NCI-H1694 treated with DMSO at 0.1 percent for 48 hours (cell line): Measurements from ENCODE around the gene MUC6.

Experiments used
- DNase-seq: peaks from one replicate; lab custom pipeline; 2025; lab: John Stamatoyannopoulos, UW

Gene MUC6

DNA sequence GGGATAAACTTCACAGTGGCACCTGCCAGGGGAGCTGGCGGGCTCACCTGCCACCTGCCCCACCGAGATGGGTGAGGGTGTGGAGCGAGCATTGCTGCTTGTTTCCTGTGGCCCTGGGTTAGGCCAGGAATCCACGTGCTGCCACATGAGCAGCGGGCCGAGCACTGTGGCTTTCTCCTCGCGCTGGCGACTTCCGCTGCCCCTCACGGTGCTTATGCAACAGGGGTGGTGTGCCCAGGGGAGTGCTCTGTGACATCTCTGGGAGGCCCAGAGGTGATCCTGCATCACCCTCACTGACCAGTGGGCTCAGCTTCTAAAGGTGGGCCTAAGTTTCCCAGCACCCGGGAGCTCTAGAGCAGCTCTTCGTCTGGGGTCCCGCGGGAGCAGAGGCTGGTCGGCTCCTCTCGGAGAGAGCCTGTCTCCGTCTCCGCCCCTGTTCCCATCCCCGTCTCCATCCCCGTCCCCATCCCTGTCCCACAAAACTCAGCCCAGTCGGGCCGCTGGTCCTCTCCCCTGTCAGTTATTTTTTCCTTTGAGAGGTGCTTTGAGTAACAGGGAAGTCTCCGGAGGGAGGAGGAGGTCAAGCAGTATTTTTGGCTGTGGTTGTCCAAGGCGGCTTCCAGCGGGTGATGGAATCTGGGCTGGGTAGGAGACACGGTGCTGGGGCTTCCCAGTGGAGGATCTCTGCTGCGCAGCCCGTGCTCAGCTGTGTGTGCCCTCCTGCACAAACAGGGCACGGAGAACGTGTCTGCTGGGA lies 68.3 kb downstream of the MUC6 start:
- DNase-seq, result no peak

DNA sequence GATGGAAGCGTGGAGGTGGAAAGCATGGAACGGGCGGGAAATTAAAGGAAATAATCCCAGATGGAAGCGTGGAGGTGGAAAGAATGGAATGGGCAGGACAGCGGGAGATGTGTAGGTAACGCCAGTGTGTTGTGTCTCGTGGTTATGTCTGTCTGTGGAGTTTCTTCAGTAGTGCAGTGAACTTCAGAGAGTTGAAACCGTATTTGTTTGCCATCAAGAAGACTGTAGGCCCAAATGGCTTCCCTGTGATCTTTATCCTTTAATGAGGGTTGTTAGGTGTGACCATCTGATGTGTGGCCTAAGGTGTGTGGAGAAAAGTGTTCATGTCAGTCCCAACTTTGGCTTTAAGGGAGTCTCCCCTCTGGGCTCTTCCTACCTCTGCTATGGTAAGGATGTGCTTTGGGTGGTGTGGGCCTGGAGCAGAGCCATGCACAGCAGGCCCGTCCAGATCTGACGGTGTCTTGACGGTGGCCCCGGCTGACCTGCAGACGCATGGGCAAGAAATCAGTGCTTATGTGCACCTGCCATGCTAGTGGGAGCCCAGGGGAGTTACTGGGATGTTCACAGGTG lies 71.2 kb downstream of the MUC6 start:
- no peak for DNase-seq

DNA sequence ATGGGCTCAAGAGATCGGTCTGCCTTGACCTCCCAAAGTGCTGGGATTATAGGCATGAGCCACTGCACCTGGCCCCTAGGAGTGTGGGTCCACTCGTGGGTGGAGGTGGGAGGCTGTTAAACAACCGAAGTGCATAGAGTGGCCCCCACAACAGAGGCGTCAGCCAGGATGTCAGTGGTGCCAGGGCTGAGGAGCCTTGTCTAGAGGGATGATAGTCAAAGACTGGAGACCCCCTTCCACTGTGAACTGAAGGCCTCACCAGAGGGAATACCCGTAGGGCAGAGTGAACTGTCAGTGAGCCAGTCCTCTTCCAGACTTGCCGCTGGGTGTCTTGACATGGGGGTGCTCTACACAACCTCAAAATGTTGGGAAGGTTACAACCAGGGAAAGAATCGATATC lies 72.7 kb downstream of the MUC6 start:
- no peak for DNase-seq
